ENCODE data around the gene RBM18.

GRCh38 chr9:122218935-122219855 is 45.4 kb downstream of the RBM18 start:
- no peak for TF ChIP-seq CTCF (IDR thresholded peaks at IDR 0.05)
- TF ChIP-seq POLR2A (IDR thresholded peaks at IDR 0.05), result no peak
